HEK293 (cell line): ENCODE data around the gene CYB5D1.

Experiments
- CTCF ChIA-PET: fragments of 350-600 bp; formaldehyde crosslinking; extraction: SDS; loops from one replicate; lab custom pipeline; 2021; ENCODE audit warnings: antibody characterized with exemption; lab: Yijun Ruan, JAX
- POLR2A ChIA-PET: fragments of 300-600 bp; formaldehyde crosslinking; extraction: SDS; loops from one replicate; lab custom pipeline; 2020; ENCODE audit warnings: antibody characterized with exemption, inconsistent platforms; lab: Yijun Ruan, JAX
- H3K27ac ChIP-seq: fragments of 200-500 bp; sonication (Bioruptor generic); 2 replicates; pipeline ENCODE4 v1.5.1; 2014; ENCODE audit warnings: low read depth, low read length, control low read depth, inconsistent platforms; ENCODE audit errors: extremely low read depth
- H3K36me3 ChIP-seq, 2 experiments: fragments of 200-500 bp in 1 of 2; sonication (Bioruptor generic) in 1 of 2; 1 replicate in 1 of 2; 2 replicates in 1 of 2; pipeline ENCODE4 v1.5.1; 2014 to 2017; ENCODE audit warnings: inconsistent platforms in 2 of 2, low read length in 2 of 2; ENCODE audit not compliant: control insufficient read depth in 2 of 2, insufficient read depth in 1 of 2
- H3K4me1 ChIP-seq: fragments of 200-500 bp; sonication (Bioruptor generic); 2 replicates; pipeline ENCODE4 v1.5.1; 2014; ENCODE audit warnings: mild to moderate bottlenecking, low read length, inconsistent platforms; ENCODE audit not compliant: control insufficient read depth, insufficient read depth
- H3K4me3 ChIP-seq: 2 replicates; pipeline ENCODE4 v1.5.1; 2011; ENCODE audit warnings: low read depth, mild to moderate bottlenecking, control low read depth, low read length, moderate library complexity
- H3K9me3 ChIP-seq: fragments of 200-500 bp; sonication (Bioruptor generic); 2 replicates; pipeline ENCODE4 v1.5.1; 2014; ENCODE audit warnings: low read depth, low read length, inconsistent platforms; ENCODE audit not compliant: control insufficient read depth, insufficient read depth
- HOXA7 ChIP-seq: sonication (generic); formaldehyde crosslinking; IDR thresholded peaks from 2 replicates; pipeline ENCODE4 v1.8.1; 2022; ENCODE audit warnings: missing genetic modification reagents, borderline replicate concordance
- KLF10 ChIP-seq: fragments of 450-650 bp; IDR thresholded peaks from 2 replicates; pipeline ENCODE4 v1.5.1; 2018; ENCODE audit warnings: missing biosample characterization, mild to moderate bottlenecking, missing genetic modification characterization
- OSR2 ChIP-seq: fragments of 450-650 bp; formaldehyde crosslinking; IDR thresholded peaks from 2 replicates; pipeline ENCODE4 v1.5.1; 2016; ENCODE audit warnings: missing biosample characterization, missing genetic modification characterization
- REPIN1 ChIP-seq: fragments of 450-650 bp; formaldehyde crosslinking; IDR thresholded peaks from 2 replicates; pipeline ENCODE4 v1.5.1; 2017; ENCODE audit warnings: missing biosample characterization, missing genetic modification characterization, low read depth
- SP7 ChIP-seq: fragments of 450-650 bp; formaldehyde crosslinking; IDR thresholded peaks from 2 replicates; pipeline ENCODE4 v1.5.1; 2016; ENCODE audit warnings: missing biosample characterization, missing genetic modification characterization
- ZBTB1 ChIP-seq: fragments of 450-650 bp; formaldehyde crosslinking; IDR thresholded peaks from 2 replicates; pipeline ENCODE4 v1.5.1; 2016; ENCODE audit warnings: missing biosample characterization, missing genetic modification characterization
- ZNF114 ChIP-seq: fragments of 450-650 bp; formaldehyde crosslinking; IDR thresholded peaks from 2 replicates; pipeline ENCODE4 v1.5.0; 2017; ENCODE audit warnings: missing biosample characterization, missing genetic modification characterization
- ZNF138 ChIP-seq: fragments of 450-650 bp; formaldehyde crosslinking; IDR thresholded peaks from 2 replicates; pipeline ENCODE4 v1.5.1; 2016; ENCODE audit warnings: missing biosample characterization, missing genetic modification characterization, borderline replicate concordance
- ZNF146 ChIP-seq: fragments of 450-650 bp; formaldehyde crosslinking; IDR thresholded peaks from 2 replicates; pipeline ENCODE4 v1.5.1; 2016; ENCODE audit warnings: missing biosample characterization, missing genetic modification characterization
- ZNF16 ChIP-seq: fragments of 450-650 bp; formaldehyde crosslinking; IDR thresholded peaks from 2 replicates; pipeline ENCODE4 v1.5.1; 2016; ENCODE audit warnings: low read depth, missing biosample characterization, missing genetic modification characterization
- ZNF211 ChIP-seq: fragments of 450-650 bp; formaldehyde crosslinking; IDR thresholded peaks from 2 replicates; pipeline ENCODE4 v1.5.1; 2016; ENCODE audit warnings: low read depth, missing biosample characterization, missing genetic modification characterization
- ZNF223 ChIP-seq: fragments of 450-650 bp; formaldehyde crosslinking; IDR thresholded peaks from 2 replicates; pipeline ENCODE4 v1.5.1; 2016; ENCODE audit warnings: missing biosample characterization, missing genetic modification characterization
- ZNF302 ChIP-seq: fragments of 450-650 bp; formaldehyde crosslinking; IDR thresholded peaks from 2 replicates; pipeline ENCODE4 v1.5.1; 2016; ENCODE audit warnings: missing biosample characterization, missing genetic modification characterization, low read depth
- ZNF335 ChIP-seq: fragments of 450-650 bp; formaldehyde crosslinking; conservative IDR thresholded peaks from 2 replicates; pipeline ENCODE4 v1.5.1; 2016; ENCODE audit warnings: missing biosample characterization, missing genetic modification characterization
- ZNF354C ChIP-seq: fragments of 450-650 bp; formaldehyde crosslinking; IDR thresholded peaks from 2 replicates; pipeline ENCODE4 v1.5.1; 2016; ENCODE audit warnings: missing biosample characterization, missing genetic modification characterization, low read depth, borderline replicate concordance
- ZNF394 ChIP-seq: fragments of 450-650 bp; formaldehyde crosslinking; IDR thresholded peaks from 2 replicates; pipeline ENCODE4 v1.5.1; 2016; ENCODE audit warnings: missing biosample characterization, missing genetic modification characterization, mild to moderate bottlenecking, moderate library complexity, borderline replicate concordance
- ZNF558 ChIP-seq: fragments of 450-650 bp; formaldehyde crosslinking; IDR thresholded peaks from 2 replicates; pipeline ENCODE4 v1.5.1; 2016; ENCODE audit warnings: missing biosample characterization, missing genetic modification characterization
- ZNF585B ChIP-seq: fragments of 450-650 bp; formaldehyde crosslinking; IDR thresholded peaks from 2 replicates; pipeline ENCODE4 v1.5.1; 2016; ENCODE audit warnings: missing biosample characterization, missing genetic modification characterization
- ZNF624 ChIP-seq: fragments of 450-650 bp; formaldehyde crosslinking; IDR thresholded peaks from 2 replicates; pipeline ENCODE4 v1.5.1; 2017; ENCODE audit warnings: missing biosample characterization, missing genetic modification characterization
- ZNF76 ChIP-seq: fragments of 450-650 bp; formaldehyde crosslinking; IDR thresholded peaks from 2 replicates; pipeline ENCODE4; 2016; ENCODE audit warnings: low read depth, missing biosample characterization, missing genetic modification characterization, borderline replicate concordance
- ZNF768 ChIP-seq: fragments of 450-650 bp; formaldehyde crosslinking; IDR thresholded peaks from 2 replicates; pipeline ENCODE4 v1.5.1; 2018; ENCODE audit warnings: missing biosample characterization, mild to moderate bottlenecking, missing genetic modification characterization
- ZNF830 ChIP-seq: fragments of 450-650 bp; IDR thresholded peaks from 2 replicates; pipeline ENCODE4 v1.5.0; 2018; ENCODE audit warnings: missing biosample characterization, missing genetic modification characterization, low read depth, mild to moderate bottlenecking, moderate library complexity
- TF ChIP-seq, protein P1 (sequence below): fragments of 450-650 bp; formaldehyde crosslinking; IDR thresholded peaks from 2 replicates; pipeline ENCODE4 v1.5.1; 2016; ENCODE audit warnings: missing biosample characterization, missing genetic modification characterization
- TF ChIP-seq, protein P2 (sequence below): IDR thresholded peaks from 2 replicates; pipeline ENCODE4 v1.6.1; 2011; ENCODE audit warnings: mild to moderate bottlenecking, low read depth, low read length, borderline replicate concordance
- TF ChIP-seq, protein P3 (sequence below): fragments of 450-650 bp; formaldehyde crosslinking; IDR thresholded peaks from 2 replicates; pipeline ENCODE4 v1.5.1; 2017; ENCODE audit warnings: missing biosample characterization, missing genetic modification characterization
- TF ChIP-seq, protein P4 (sequence below): fragments of 450-650 bp; formaldehyde crosslinking; IDR thresholded peaks from 2 replicates; pipeline ENCODE4 v1.5.1; 2016; ENCODE audit warnings: missing biosample characterization, missing genetic modification characterization
- TF ChIP-seq, protein P5 (sequence below): fragments of 450-650 bp; formaldehyde crosslinking; IDR thresholded peaks from 2 replicates; pipeline ENCODE4 v1.5.1; 2016; ENCODE audit warnings: missing biosample characterization, missing genetic modification characterization

Gene CYB5D1

DNA sequence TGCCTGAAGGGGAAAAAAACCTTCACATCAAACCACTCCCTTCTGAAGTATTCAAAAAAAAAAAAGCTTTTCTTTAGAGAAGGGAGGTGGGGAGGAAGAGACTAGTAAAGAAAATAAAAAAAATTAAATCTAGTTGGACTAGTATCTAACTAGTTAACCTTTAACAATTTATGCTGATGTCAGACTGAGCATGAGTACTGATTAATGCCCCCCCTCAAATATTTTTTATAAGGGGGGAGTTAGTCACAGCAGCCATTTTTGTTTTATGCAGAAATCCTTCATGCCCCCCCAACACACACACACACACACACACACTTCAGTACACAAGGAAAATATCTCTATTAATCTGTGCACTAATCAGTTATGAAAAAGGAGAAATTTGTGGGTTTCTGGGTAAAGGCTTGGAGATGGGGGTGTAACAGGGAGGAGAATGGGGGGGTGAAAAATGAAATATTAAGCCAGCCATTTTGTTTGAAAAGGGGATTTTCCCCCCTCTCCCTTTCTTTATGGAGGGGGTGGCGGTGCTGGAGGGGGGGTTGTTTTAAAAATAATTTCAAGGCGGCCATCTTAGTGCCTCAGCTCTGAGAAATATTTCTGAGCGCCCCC, 26.1 kb downstream of the CYB5D1 start:
- H3K4me1 ChIP-seq, result peaks cover 22% of the 10 kb centered on the region
- ChIA-PET CTCF (interaction anchor here (0.6 to 2.1 kb wide), 6 partner anchors 14 to 175 kb away, joined by 3 to 23 read pairs (median 4); no protein-coding TSS in a partner anchor), POLR2A (interaction anchor here (0.6 to 1.0 kb wide), 2 partner anchors 16 to 68 kb away, joined by 3 read pairs; no protein-coding TSS in a partner anchor)
- H3K27ac ChIP-seq, result peak overlapping the region; percentile 35; the same call in 1 of the 2 replicates
- no peaks in the 10 kb centered on the region for H3K9me3 ChIP-seq
- H3K36me3 ChIP-seq, result peaks cover 17 to 41% of the 10 kb centered on the region in 2 experiments
- H3K4me3 ChIP-seq, result peak overlapping the region; percentile 55
- TF ChIP-seq ZNF335 (tag by site-specific recombination), result peak; percentile 65
- TF ChIP-seq, protein P1, sequence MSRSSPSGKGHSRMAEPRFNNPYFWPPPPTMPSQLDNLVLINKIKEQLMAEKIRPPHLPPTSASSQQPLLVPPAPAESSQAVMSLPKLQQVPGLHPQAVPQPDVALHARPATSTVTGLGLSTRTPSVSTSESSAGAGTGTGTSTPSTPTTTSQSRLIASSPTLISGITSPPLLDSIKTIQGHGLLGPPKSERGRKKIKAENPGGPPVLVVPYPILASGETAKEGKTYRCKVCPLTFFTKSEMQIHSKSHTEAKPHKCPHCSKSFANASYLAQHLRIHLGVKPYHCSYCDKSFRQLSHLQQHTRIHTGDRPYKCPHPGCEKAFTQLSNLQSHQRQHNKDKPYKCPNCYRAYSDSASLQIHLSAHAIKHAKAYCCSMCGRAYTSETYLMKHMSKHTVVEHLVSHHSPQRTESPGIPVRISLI (tag by site-specific recombination), result peak; percentile 89
- TF ChIP-seq ZNF114, result no peak
- TF ChIP-seq ZNF146 (tag by site-specific recombination), result no peak
- TF ChIP-seq, protein P2, sequence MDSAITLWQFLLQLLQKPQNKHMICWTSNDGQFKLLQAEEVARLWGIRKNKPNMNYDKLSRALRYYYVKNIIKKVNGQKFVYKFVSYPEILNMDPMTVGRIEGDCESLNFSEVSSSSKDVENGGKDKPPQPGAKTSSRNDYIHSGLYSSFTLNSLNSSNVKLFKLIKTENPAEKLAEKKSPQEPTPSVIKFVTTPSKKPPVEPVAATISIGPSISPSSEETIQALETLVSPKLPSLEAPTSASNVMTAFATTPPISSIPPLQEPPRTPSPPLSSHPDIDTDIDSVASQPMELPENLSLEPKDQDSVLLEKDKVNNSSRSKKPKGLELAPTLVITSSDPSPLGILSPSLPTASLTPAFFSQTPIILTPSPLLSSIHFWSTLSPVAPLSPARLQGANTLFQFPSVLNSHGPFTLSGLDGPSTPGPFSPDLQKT, result no peak
- TF ChIP-seq SP7 (tag by site-specific recombination), result 0 out of 2 replicates have a peak, but pooled peaks have one; percentile 30
- no peak for TF ChIP-seq HOXA7 (CRISPR knock-in tag)
- TF ChIP-seq, protein P3, sequence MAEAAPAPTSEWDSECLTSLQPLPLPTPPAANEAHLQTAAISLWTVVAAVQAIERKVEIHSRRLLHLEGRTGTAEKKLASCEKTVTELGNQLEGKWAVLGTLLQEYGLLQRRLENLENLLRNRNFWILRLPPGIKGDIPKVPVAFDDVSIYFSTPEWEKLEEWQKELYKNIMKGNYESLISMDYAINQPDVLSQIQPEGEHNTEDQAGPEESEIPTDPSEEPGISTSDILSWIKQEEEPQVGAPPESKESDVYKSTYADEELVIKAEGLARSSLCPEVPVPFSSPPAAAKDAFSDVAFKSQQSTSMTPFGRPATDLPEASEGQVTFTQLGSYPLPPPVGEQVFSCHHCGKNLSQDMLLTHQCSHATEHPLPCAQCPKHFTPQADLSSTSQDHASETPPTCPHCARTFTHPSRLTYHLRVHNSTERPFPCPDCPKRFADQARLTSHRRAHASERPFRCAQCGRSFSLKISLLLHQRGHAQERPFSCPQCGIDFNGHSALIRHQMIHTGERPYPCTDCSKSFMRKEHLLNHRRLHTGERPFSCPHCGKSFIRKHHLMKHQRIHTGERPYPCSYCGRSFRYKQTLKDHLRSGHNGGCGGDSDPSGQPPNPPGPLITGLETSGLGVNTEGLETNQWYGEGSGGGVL, result peak; percentile 83
- no peak for TF ChIP-seq REPIN1 (tag by site-specific recombination)
- TF ChIP-seq ZNF76 (tag by site-specific recombination), result peak; percentile 39; the same call in 1 of the 2 replicates
- TF ChIP-seq ZNF830 (tag by site-specific recombination), result no peak
- TF ChIP-seq, protein P4, sequence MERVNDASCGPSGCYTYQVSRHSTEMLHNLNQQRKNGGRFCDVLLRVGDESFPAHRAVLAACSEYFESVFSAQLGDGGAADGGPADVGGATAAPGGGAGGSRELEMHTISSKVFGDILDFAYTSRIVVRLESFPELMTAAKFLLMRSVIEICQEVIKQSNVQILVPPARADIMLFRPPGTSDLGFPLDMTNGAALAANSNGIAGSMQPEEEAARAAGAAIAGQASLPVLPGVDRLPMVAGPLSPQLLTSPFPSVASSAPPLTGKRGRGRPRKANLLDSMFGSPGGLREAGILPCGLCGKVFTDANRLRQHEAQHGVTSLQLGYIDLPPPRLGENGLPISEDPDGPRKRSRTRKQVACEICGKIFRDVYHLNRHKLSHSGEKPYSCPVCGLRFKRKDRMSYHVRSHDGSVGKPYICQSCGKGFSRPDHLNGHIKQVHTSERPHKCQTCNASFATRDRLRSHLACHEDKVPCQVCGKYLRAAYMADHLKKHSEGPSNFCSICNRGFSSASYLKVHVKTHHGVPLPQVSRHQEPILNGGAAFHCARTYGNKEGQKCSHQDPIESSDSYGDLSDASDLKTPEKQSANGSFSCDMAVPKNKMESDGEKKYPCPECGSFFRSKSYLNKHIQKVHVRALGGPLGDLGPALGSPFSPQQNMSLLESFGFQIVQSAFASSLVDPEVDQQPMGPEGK (tag by site-specific recombination), result peak; percentile 98
- TF ChIP-seq ZNF354C (tag by site-specific recombination), result no peak
- no peak for TF ChIP-seq ZNF768 (tag by site-specific recombination)
- no peak for TF ChIP-seq ZNF302 (tag by site-specific recombination)
- TF ChIP-seq ZNF585B (tag by site-specific recombination), result no peak
- no peak for TF ChIP-seq ZBTB1 (tag by site-specific recombination)
- TF ChIP-seq OSR2, result no peak
- no peak for TF ChIP-seq ZNF624
- TF ChIP-seq, protein P5, sequence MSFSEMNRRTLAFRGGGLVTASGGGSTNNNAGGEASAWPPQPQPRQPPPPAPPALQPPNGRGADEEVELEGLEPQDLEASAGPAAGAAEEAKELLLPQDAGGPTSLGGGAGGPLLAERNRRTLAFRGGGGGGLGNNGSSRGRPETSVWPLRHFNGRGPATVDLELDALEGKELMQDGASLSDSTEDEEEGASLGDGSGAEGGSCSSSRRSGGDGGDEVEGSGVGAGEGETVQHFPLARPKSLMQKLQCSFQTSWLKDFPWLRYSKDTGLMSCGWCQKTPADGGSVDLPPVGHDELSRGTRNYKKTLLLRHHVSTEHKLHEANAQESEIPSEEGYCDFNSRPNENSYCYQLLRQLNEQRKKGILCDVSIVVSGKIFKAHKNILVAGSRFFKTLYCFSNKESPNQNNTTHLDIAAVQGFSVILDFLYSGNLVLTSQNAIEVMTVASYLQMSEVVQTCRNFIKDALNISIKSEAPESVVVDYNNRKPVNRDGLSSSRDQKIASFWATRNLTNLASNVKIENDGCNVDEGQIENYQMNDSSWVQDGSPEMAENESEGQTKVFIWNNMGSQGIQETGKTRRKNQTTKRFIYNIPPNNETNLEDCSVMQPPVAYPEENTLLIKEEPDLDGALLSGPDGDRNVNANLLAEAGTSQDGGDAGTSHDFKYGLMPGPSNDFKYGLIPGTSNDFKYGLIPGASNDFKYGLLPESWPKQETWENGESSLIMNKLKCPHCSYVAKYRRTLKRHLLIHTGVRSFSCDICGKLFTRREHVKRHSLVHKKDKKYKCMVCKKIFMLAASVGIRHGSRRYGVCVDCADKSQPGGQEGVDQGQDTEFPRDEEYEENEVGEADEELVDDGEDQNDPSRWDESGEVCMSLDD (tag by site-specific recombination), result peak; percentile 78
- TF ChIP-seq ZNF394, result no peak
- 0 out of 2 replicates have a peak, but pooled peaks have one; percentile 23 for TF ChIP-seq ZNF558 (tag by site-specific recombination)
- no peak for TF ChIP-seq ZNF138 (tag by site-specific recombination)
- TF ChIP-seq KLF10, result 0 out of 2 replicates have a peak, but pooled peaks have one; percentile 16
- no peak for TF ChIP-seq ZNF211 (tag by site-specific recombination)
- no peak for TF ChIP-seq ZNF16 (tag by site-specific recombination)
- TF ChIP-seq ZNF223 (tag by site-specific recombination), result no peak
